ENCODE results near the gene MINDY4. TPM values are rescaled to one million over a fixed set of nuclear protein-coding genes. Genes with fewer than 3 reads are reported as not detected.

Gene MINDY4
- total RNA-seq, 1 donor from 2014 or later, result 28.4 TPM

GRCh38 chr7:30877015-30877769 is 106.0 kb downstream of the MINDY4 start:
- peak; percentile 33 for DNase-seq (ENCODE audit: low spot score)

GRCh38 chr7:30877993-30878392 is 106.8 kb downstream of the MINDY4 start:
- no peak for DNase-seq (ENCODE audit: low spot score)

- no peak for DNase-seq (ENCODE audit: low spot score)
These were observed 108.2 kb downstream of the MINDY4 start for GRCh38 chr7:30879139-30880124.

- peak; percentile 56 for DNase-seq (ENCODE audit: low spot score)
These were observed 109.0 kb downstream of the MINDY4 start for GRCh38 chr7:30880125-30880720.

- peak; percentile 30 for DNase-seq (ENCODE audit: low spot score)
These were observed 109.7 kb downstream of the MINDY4 start for GRCh38 chr7:30880941-30881340.

- DNase-seq (ENCODE audit: low spot score), result no peak
These were observed 110.2 kb downstream of the MINDY4 start for GRCh38 chr7:30881448-30881847.

GRCh38 chr7:30884881-30885280 is 113.7 kb downstream of the MINDY4 start:
- no peak for DNase-seq (ENCODE audit: low spot score)

- peak; percentile 21 for DNase-seq (ENCODE audit: low spot score)
These were observed 115.4 kb downstream of the MINDY4 start for GRCh38 chr7:30886608-30887011.

- DNase-seq (ENCODE audit: low spot score), result peak; percentile 53
These were observed 116.3 kb downstream of the MINDY4 start for GRCh38 chr7:30887464-30887872.

GRCh38 chr7:30888747-30889146 is 117.5 kb downstream of the MINDY4 start:
- peak; percentile 94 for DNase-seq (ENCODE audit: low spot score)

GRCh38 chr7:30890226-30890625 is 119.0 kb downstream of the MINDY4 start:
- no peak for DNase-seq (ENCODE audit: low spot score)

- peak; percentile 72 for DNase-seq (ENCODE audit: low spot score)
These were observed 122.1 kb downstream of the MINDY4 start for GRCh38 chr7:30893357-30893756.

- no peak for DNase-seq (ENCODE audit: low spot score)
These were observed 122.8 kb downstream of the MINDY4 start for GRCh38 chr7:30894009-30894408.

- DNase-seq (ENCODE audit: low spot score), result no peak
These were observed 123.8 kb downstream of the MINDY4 start for GRCh38 chr7:30894866-30895605.

GRCh38 chr7:30896036-30896435 is 124.8 kb downstream of the MINDY4 start:
- DNase-seq (ENCODE audit: low spot score), result no peak

GRCh38 chr7:30896783-30897637 is 125.8 kb downstream of the MINDY4 start:
- DNase-seq (ENCODE audit: low spot score), result no peak

GRCh38 chr7:30897770-30898169 is 126.6 kb downstream of the MINDY4 start:
- DNase-seq (ENCODE audit: low spot score), result no peak

- no peak for DNase-seq (ENCODE audit: low spot score)
These were observed 127.2 kb downstream of the MINDY4 start for GRCh38 chr7:30898411-30898810.

- DNase-seq (ENCODE audit: low spot score), result no peak
These were observed 127.8 kb downstream of the MINDY4 start for GRCh38 chr7:30899066-30899465.

GRCh38 chr7:30899630-30900029 is 128.4 kb downstream of the MINDY4 start:
- no peak for DNase-seq (ENCODE audit: low spot score)
